C1 segment of cervical spinal cord (tissue), 14 donors: ENCODE measurements around the gene DVL2.
"Not testable (repeated sequence)": the region's sequence is repeated elsewhere in the genome, so short reads cannot be mapped to it uniquely, and the experiment has no call there.

Source experiments
- DNase-seq, 14 donors: peaks; one replicate each; lab custom pipeline; 2025; lab: John Stamatoyannopoulos, UW

Gene DVL2

DNA sequence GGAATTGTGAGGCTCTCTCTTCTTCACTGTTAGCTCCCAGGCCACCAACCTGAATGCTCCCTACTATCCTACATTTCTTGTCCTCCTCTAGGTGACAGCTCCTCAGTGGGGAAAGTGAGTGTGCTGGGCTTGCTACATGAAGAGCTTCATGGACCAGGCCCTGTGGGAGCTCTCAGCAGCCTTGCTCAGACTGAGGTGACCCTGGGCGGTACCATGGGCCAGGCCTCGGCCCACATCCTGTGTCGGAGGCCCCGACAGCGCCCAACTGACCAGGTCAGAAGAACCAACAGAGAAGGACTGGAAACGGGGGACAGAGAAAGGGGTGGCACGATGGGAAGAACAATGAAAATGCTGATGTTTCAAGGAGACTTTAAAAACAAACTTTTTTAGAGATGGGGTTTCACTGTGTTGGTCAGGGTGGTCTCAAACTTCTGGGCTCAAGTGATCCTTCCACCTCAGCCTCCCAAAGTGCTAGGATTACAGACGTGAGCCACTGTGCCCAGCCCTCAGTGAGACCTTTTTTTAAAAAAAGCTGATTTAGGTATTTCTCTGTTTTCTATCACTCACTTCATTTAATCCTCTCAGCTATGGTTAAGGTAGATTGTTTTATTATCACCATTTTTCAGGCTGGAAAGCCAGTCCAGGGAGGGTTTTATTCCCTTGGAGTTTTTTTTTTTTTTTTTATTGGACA, 22.6 kb upstream of the DVL2 start:
- DNase-seq, result no peak

GRCh38 chr17:7254511-7254910, 20.2 kb upstream of the DVL2 start:
- DNase-seq, result no peak

DNA sequence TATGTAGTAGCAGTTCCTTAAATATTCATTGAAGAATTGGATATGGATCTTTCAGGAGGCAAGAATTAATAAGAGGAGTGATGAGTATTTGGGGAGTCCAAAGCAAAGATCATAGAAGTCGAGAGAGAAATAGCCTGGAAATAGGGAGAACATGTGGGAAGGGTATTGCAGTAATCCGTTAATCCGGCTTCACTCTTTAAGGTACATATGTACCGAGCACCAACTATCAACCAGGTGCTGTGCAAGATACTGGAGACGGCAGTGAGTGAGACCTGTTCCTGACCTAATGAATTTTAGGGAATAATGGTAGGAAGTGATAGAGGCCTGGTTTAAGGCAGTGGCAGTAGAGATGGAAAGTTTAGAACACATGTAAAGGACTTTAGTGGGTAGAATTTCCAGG, 18.8 kb upstream of the DVL2 start:
- DNase-seq, result no peak

GRCh38 chr17:7252176-7253043, 18.1 kb upstream of the DVL2 start, which contains the start of gene ELP5:
Gene ELP5, plus strand, starts transcription at chr17:7252215. Its CDS starts 336 bp downstream, at chr17:7252551.
- DNase-seq, result peak; percentile 75 to 97 (median 92)

- peak; percentile 76 to 99 (median 97) for DNase-seq
These were observed 17.4 kb upstream of the DVL2 start, which contains the start of gene CTDNEP1 for GRCh38 chr17:7251661-7252175. Gene CTDNEP1, minus strand, starts transcription at chr17:7251734. Its CDS starts 438 bp downstream, at chr17:7251296.

GRCh38 chr17:7250695-7251627, 16.6 kb upstream of the DVL2 start:
- no peak for DNase-seq

DNA sequence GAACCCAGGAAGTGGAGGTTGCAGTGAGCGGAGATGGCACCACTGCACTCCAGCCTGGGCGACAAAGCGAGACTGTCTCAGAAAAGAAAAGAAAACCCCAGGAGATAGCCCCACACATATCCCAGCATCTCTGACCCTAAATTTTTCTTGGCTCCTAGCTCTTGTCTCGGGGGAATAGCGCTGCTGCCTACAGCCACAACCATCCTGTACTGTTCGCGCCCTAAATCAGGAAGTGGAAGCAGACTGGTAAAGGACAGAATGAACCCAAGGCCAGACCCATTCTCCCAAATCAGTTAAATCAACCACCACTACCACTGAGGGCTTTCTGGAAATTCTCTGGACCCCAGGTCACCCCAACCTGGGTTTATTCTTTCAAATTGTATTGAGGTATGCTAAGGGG, 15.5 kb upstream of the DVL2 start:
- DNase-seq, result no peak

DNA sequence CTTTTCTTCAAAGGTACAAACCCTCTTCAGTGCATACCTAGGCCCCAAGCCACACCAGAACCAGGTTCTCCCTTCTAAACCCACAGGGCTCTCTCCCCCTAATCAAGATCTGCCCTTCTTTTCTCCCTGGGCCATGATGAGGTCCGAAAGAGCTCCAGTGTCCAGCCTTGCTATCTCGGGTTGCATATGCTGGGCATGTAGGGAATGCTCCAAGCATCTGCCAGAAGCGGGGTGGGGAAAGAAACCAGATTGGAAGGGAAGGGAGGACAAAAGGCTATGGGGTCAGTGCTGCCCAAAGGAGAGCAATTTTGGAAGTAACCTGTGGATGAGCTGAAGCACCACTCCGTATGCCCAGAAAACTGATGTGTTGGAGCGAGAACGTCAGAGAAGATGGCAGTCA, 14.9 kb upstream of the DVL2 start:
- DNase-seq, result no peak

- no peak for DNase-seq
These were observed 14.5 kb upstream of the DVL2 start for GRCh38 chr17:7248796-7249195.

DNA sequence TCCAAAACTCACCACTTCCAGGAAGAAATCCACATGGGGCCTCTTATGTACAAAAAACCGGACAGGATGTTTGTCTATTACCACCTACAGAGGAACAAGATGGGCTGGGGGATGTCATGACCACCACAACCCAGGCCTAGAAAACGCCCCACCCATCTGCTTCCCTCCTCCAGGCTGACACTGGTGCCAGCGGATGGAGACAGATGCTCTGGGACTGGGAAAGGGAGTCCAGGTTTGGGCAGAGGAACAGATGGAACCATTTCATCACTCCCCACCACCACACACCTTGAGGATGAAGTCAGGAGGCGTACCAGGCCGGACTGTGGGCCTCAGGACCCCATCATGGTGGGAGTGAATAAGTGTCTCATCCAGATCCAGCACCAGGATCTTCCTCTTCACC, 12.5 kb upstream of the DVL2 start:
- no peak for DNase-seq

DNA sequence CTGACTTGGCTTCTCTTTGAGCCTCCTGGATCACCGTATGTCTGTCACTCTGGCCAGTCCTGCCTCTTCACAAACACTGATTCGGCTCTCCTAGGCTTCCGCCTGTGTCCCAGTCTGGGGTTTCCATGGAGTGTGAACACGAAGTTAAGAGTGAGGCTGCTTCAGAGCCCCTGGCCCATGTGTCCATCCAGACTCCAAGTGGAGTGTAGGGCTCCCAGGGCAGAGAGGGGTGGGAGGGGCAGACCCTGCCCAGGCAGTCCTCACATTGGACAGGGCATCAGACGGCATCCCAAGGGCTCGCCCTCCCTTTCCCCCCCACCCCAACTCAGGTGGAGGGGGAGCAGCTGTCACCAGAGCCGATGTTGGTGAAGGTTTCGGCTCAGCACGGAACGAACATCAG, 9.5 kb upstream of the DVL2 start:
- not testable (repeated sequence) for DNase-seq

GRCh38 chr17:7243453-7243729, 9.1 kb upstream of the DVL2 start:
- DNase-seq, result no peak

- peak; percentile 62 to 96 (median 93) for DNase-seq
These were observed 8.6 kb upstream of the DVL2 start for GRCh38 chr17:7242717-7243452.

DNA sequence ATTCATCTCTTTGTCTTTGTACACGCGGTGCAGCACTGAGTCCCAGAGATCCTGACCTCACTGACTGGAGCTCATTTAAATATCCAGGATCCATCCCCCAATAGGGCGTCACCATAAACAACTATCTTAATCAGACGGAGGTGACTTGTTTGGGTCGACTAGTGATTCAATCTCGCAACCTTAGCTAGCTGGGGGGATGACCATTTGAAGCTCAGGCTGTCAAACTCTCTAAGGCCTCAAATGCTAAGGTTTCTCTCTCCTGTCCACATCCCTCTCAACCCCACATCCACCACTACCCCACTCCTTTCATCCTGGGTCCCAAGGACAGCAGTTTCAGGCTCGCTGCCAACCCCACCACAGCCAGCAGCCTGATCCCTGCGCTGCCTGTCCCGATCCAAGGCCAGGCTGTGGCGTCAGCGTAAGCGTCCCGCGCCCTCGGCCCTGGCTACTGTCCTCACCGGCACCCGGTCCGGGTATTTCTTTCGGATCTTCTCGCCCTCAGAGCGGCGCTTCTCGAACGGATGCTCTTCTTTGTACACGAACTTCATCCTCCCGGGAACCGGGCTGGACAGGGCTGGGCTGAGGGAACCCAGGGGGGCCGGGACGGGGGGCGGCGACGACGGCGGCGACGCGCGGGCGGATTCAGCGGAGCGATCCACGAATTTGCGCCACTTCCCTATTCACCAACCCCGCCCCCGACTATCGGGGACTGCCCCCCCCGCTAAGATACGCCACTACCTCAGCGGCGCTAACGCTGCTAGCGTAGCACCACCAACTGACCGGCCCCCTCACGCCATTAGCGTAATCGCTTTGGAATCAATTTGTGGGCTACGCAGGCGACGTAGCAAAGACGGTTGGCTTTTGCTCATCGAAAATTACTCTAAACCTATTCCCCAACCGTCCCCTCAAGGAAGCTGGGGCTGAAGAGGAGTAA, 7.7 kb upstream of the DVL2 start, which contains the start of gene GABARAP:
TSS of gene GABARAP (minus strand) at position 667 of the 934 bp plus-strand sequence. CDS start at position 548, 119 bp downstream.
- DNase-seq, result peak; percentile 76 to 96 (median 92)

DNA sequence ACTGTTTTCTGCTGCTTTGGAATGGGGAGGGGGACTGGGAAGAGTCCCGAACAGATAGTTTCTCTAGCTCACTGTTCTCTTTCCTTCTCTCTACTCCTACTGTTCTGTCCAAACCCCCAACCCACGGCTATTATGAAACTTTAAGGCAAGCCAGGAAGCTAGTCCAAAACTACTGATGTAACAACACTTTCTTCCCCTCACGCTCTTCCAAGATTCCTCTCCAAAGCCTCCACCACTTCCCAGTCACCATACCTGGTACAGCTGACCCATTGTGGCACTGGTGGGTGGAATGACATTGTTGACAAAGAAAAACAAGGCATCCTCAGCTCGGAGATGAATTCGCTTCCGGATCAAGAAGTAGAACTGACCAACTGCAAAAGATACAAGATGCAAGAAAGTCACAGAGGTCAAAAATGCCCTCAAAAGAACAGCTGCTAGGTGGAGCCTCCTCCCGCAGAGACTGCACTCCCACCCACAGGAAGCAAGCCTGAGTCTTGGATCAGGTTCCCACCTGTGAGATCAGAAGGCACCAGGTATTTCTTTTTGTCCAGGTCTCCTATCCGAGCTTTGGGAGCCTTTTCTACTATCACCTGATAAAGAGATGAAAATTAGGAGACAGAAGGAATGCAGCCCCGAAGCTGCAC, 6.9 kb upstream of the DVL2 start:
- no peak for DNase-seq

DNA sequence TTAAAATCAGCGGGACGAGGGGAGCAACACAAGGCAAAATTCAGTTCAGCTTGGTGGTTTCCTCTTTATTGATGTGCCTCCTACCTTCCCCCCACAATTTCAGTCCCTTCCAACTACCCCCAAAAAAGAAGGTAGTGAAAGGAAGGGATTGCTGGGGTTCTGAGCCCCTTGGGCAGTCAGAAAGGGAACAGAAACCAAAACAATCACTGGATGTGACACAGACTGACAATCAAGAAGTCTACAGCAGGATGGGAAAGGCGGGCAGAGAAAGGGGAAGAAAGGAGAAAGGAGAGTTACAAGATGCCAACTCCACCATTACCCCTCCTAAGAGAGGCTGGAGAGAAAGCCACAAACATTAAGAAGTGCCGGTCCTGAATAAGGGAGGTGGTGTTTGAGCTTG, 6.1 kb upstream of the DVL2 start:
- peak in 1 of 14 donors; percentile 34 for DNase-seq

DNA sequence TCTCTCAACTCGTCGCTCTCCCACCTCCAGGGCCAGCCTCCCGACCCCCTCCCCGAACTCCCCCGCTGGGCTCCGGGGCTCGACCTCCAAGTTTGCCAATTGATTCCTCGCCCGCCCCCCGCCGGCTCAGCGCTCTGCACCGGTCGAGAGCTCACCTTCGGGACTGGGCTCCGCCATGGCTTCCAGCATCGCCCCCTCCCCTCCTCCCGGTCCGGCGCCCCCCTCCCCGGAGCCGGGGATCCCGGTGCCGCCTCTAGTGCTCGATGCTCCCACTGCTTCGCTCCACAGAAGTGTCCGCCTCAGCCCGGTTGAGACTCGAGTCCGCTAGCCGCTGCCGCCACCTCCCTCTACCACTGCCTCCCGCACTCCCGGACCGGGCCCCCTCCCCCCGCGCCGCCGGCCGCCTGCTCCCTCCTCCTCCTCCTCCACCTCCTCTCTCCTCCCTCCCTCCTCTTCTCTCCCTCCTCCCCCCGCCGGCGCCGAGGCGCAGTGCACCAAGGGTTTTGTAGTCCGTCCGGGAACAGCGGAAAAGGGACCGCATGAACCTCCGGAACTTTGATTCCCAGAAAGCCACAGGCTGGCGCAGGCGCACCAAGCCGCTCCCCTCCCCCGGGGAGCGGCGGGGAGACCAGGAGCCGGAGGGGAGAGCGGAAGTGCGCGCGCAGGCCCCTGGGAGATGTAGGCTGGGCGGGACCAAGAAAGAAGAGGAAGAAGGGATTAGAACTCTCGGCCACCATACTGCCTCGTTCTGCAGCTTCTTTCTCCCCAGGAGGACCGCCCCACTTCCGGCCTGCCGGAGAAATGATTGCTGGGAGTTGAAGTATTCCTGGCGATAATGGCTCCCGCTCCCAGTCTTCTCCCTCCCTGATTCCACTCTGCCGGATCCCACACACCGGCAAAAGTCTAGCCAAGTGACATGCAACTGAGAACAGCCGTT, 5.0 kb upstream of the DVL2 start, which contains the start of gene PHF23:
TSS of gene PHF23 (minus strand) at position 367 of the 937 bp plus-strand sequence. CDS start at position 189, 178 bp downstream.
- peak; percentile 96 to 100 (median 99) for DNase-seq
